ENCODE data around the gene BMPR1A. TPM values are rescaled to one million over a fixed set of nuclear protein-coding genes. Genes with fewer than 3 reads are reported as not detected.

BMPR1A gene
- polyA plus RNA-seq, 3 donors: 0.25 to 0.67 (median 0.61) TPM

- Mint-ChIP-seq H3K36me3 (peaks cover 0 to 4% of the 10 kb centered on the region in 2 donors), H3K27ac (peak overlapping the region in 2 of 7 donors; percentile 23 to 76)
- H3K27ac ChIP-seq (ENCODE audit: low read depth in 1 of 2, low read length in 2 of 2): no peak overlapping the region
Measured at GRCh38 chr10:86968994-86969355, 212.6 kb downstream of the BMPR1A start.

GRCh38 chr10:86969421-86970041, 213.1 kb downstream of the BMPR1A start:
- Histone ChIP-seq H4K20me1 (ENCODE audit: insufficient read depth, low read length) (no peaks in the 10 kb centered on the region), H3K79me2 (ENCODE audit: insufficient read depth, low read length) (no peaks in the 10 kb centered on the region), H3K4me3 (replicated peaks in 1 of 3; ENCODE audit: low read depth in 2 of 3, low read length in 3 of 3) (no peak overlapping the region), H3K9me3 (replicated peaks in 1 of 2; ENCODE audit: control insufficient read depth in 1 of 2, insufficient read depth in 1 of 2, low read length in 2 of 2) (no peaks in the 10 kb centered on the region), H3K4me1 (ENCODE audit: control insufficient read depth in 1 of 2, insufficient read depth in 2 of 2, low read length in 2 of 2) (peaks cover 40 to 50% of the 10 kb centered on the region in 2 donors), H3K36me3 (replicated peaks in 1 of 2; ENCODE audit: control insufficient read depth in 1 of 2, insufficient read depth in 2 of 2, low read length in 2 of 2) (no peaks in the 10 kb centered on the region), H3K4me2 (replicated peaks; ENCODE audit: extremely low read depth, low read length, poor library complexity, severe bottlenecking) (no peak overlapping the region), H3K9ac (ENCODE audit: insufficient read depth, low read length, poor library complexity, severe bottlenecking) (no peak overlapping the region), H3K27me3 (ENCODE audit: control insufficient read depth in 2 of 2, insufficient read depth in 2 of 2, low read length in 2 of 2) (peaks cover 19 to 49% of the 10 kb centered on the region in 2 donors), H2AFZ (ENCODE audit: insufficient read depth, low read depth, low read length, poor library complexity, severe bottlenecking) (no peak overlapping the region), H3K27ac (ENCODE audit: low read depth in 1 of 2, low read length in 2 of 2) (no peak overlapping the region)
- TF ChIP-seq, protein P1, sequence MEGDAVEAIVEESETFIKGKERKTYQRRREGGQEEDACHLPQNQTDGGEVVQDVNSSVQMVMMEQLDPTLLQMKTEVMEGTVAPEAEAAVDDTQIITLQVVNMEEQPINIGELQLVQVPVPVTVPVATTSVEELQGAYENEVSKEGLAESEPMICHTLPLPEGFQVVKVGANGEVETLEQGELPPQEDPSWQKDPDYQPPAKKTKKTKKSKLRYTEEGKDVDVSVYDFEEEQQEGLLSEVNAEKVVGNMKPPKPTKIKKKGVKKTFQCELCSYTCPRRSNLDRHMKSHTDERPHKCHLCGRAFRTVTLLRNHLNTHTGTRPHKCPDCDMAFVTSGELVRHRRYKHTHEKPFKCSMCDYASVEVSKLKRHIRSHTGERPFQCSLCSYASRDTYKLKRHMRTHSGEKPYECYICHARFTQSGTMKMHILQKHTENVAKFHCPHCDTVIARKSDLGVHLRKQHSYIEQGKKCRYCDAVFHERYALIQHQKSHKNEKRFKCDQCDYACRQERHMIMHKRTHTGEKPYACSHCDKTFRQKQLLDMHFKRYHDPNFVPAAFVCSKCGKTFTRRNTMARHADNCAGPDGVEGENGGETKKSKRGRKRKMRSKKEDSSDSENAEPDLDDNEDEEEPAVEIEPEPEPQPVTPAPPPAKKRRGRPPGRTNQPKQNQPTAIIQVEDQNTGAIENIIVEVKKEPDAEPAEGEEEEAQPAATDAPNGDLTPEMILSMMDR (IDR thresholded peaks at IDR 0.05): no peak
- no peak for DNase-seq
- peaks cover 39% of the 10 kb centered on the region for H3K4me1 Mint-ChIP-seq
- H3K27ac Mint-ChIP-seq: peak overlapping the region in 3 of 7 donors; percentile 15 to 61 (median 23)
- peaks cover 52 to 82% (median 64%) of the 10 kb centered on the region in 3 donors for H3K27me3 Mint-ChIP-seq (ENCODE audit: low read depth in 3 of 3)
- H3K36me3 Mint-ChIP-seq: peaks cover 0 to 4% of the 10 kb centered on the region in 2 donors
- H3K4me3 Mint-ChIP-seq: peak overlapping the region; percentile 70 to 81
- WGBS (ENCODE audit: insufficient coverage): 88% methylated on average over 6 of the region's 8 CpGs
- peaks cover 0 to 7% (median 2%) of the 10 kb centered on the region in 7 donors for H3K9me3 Mint-ChIP-seq
- intact Hi-C loops (cut with micrococcal nuclease): loop anchor here (5.0 to 10.0 kb wide), 2 partner anchors 123 to 125 kb away; partner anchors contain the start of genes GLUD1 (in 2 of the 2) and SHLD2 (in 1 of the 2)

More at GRCh38 chr10:86968994-86969355, 212.6 kb downstream of the BMPR1A start:
- Histone ChIP-seq H3K9me3 (replicated peaks in 1 of 2; ENCODE audit: control insufficient read depth in 1 of 2, insufficient read depth in 1 of 2, low read length in 2 of 2) (no peaks in the 10 kb centered on the region), H3K36me3 (replicated peaks in 1 of 2; ENCODE audit: control insufficient read depth in 1 of 2, insufficient read depth in 2 of 2, low read length in 2 of 2) (no peaks in the 10 kb centered on the region), H3K4me2 (replicated peaks; ENCODE audit: extremely low read depth, low read length, poor library complexity, severe bottlenecking) (no peak overlapping the region), H3K4me3 (replicated peaks in 1 of 3; ENCODE audit: low read depth in 2 of 3, low read length in 3 of 3) (no peak overlapping the region), H3K9ac (ENCODE audit: insufficient read depth, low read length, poor library complexity, severe bottlenecking) (no peak overlapping the region), H3K27me3 (ENCODE audit: control insufficient read depth in 2 of 2, insufficient read depth in 2 of 2, low read length in 2 of 2) (peaks cover 19 to 49% of the 10 kb centered on the region in 2 donors), H4K20me1 (ENCODE audit: insufficient read depth, low read length) (no peaks in the 10 kb centered on the region), H3K4me1 (ENCODE audit: control insufficient read depth in 1 of 2, insufficient read depth in 2 of 2, low read length in 2 of 2) (peaks cover 40 to 50% of the 10 kb centered on the region in 2 donors), H3K79me2 (ENCODE audit: insufficient read depth, low read length) (no peaks in the 10 kb centered on the region), H2AFZ (ENCODE audit: insufficient read depth, low read depth, low read length, poor library complexity, severe bottlenecking) (no peak overlapping the region)
- Mint-ChIP-seq H3K4me3 (peak overlapping the region in 1 of 2 donors; percentile 70), H3K4me1 (peaks cover 39% of the 10 kb centered on the region), H3K27me3 (ENCODE audit: low read depth in 3 of 3) (peaks cover 52 to 85% (median 59%) of the 10 kb centered on the region in 3 donors), H3K9me3 (peaks cover 0 to 7% (median 0%) of the 10 kb centered on the region in 7 donors)
- TF ChIP-seq, protein P1 (IDR thresholded peaks at IDR 0.05): no peak
- no peak for DNase-seq
- WGBS (ENCODE audit: insufficient coverage): 56% methylated on average over 1 of the region's 9 CpGs
- intact Hi-C loops (cut with micrococcal nuclease): no loop called here

Measured in CD14-positive monocyte (primary cell).